ENCODE measurements around the gene CASP8AP2.
"Not testable (repeated sequence)": the region's sequence is repeated elsewhere in the genome, so short reads cannot be mapped to it uniquely, and the experiment has no call there.

CASP8AP2 gene

GRCh38 chr6:89819336-89820130 lies 10.1 kb upstream of the CASP8AP2 start, which contains the start of gene MDN1:
MDN1 (minus strand) TSS chr6:89819794; CDS start chr6:89819607, 187 bp downstream.
- peak within 1 kb of the TSS; percentile 84 for H3K27ac ChIP-seq (ENCODE audit: low read length)
- H3K9me2 ChIP-seq (replicated peaks; ENCODE audit: insufficient read depth, low read length) = no peaks in the 10 kb centered on the region
- peaks cover 10% of the 10 kb centered on the region for H3F3A ChIP-seq (ENCODE audit: insufficient read depth, low read length)
- H3K4me3 ChIP-seq (ENCODE audit: low read length) = peak within 1 kb of the TSS; percentile 77
- H2AFZ ChIP-seq (ENCODE audit: low read length) = peak within 1 kb of the TSS; percentile 49
- H3K9me3 ChIP-seq (replicated peaks; ENCODE audit: insufficient read depth, low read length) = no peaks in the 10 kb centered on the region
- peak within 1 kb of the TSS; percentile 71 for H3K4me2 ChIP-seq (ENCODE audit: low read depth, low read length)
- H3K36me3 ChIP-seq (replicated peaks; ENCODE audit: insufficient read depth, low read length) = no peaks in the 10 kb centered on the region
- peak within 1 kb of the TSS; percentile 78 for H3K9ac ChIP-seq (ENCODE audit: low read length)
- no peaks in the 10 kb centered on the region for H3K27me3 ChIP-seq (replicated peaks; ENCODE audit: insufficient read depth, low read length)
- TF ChIP-seq EZH2phosphoT487 (IDR thresholded peaks at IDR 0.05; ENCODE audit: low read length) (no peak), CTCF (IDR thresholded peaks at IDR 0.05; ENCODE audit: low read length) (0 out of 2 replicates have a peak, but pooled peaks have one; percentile 1)
- peaks cover 54% of the 10 kb centered on the region for H3K79me2 ChIP-seq (ENCODE audit: low read length)
- peak; percentile 95 for DNase-seq
- H3K4me1 ChIP-seq (ENCODE audit: low read length) = peaks cover 6% of the 10 kb centered on the region; the same call in 1 of the 2 replicates
- H4K20me1 ChIP-seq (ENCODE audit: insufficient read depth, low read length) = peaks cover 13% of the 10 kb centered on the region; the same call in 1 of the 2 replicates

- H3K4me1 ChIP-seq (ENCODE audit: low read length) = no peaks in the 10 kb centered on the region
- H3K4me3 ChIP-seq (ENCODE audit: low read length) = no peak overlapping the region
- H3K36me3 ChIP-seq (replicated peaks; ENCODE audit: insufficient read depth, low read length) = no peaks in the 10 kb centered on the region
- no peak for DNase-seq
- H3K9ac ChIP-seq (ENCODE audit: low read length) = no peak overlapping the region
- peaks cover 13% of the 10 kb centered on the region for H3K79me2 ChIP-seq (ENCODE audit: low read length)
- H3K27me3 ChIP-seq (replicated peaks; ENCODE audit: insufficient read depth, low read length) = no peaks in the 10 kb centered on the region
- H3K9me3 ChIP-seq (replicated peaks; ENCODE audit: insufficient read depth, low read length) = no peaks in the 10 kb centered on the region
- no peaks in the 10 kb centered on the region for H3K9me2 ChIP-seq (replicated peaks; ENCODE audit: insufficient read depth, low read length)
- TF ChIP-seq EZH2phosphoT487 (IDR thresholded peaks at IDR 0.05; ENCODE audit: low read length) (no peak), EZH2 (optimal IDR thresholded peaks at IDR 0.05; ENCODE audit: low read depth, low read length) (no peak), CTCF (IDR thresholded peaks at IDR 0.05; ENCODE audit: low read length) (no peak)
- H3K27ac ChIP-seq (ENCODE audit: low read length) = no peak overlapping the region
- no peak overlapping the region for H3K4me2 ChIP-seq (ENCODE audit: low read depth, low read length)
- no peak overlapping the region for H2AFZ ChIP-seq (ENCODE audit: low read length)
- peaks cover 7% of the 10 kb centered on the region for H3F3A ChIP-seq (ENCODE audit: insufficient read depth, low read length)
- no peaks in the 10 kb centered on the region for H4K20me1 ChIP-seq (ENCODE audit: insufficient read depth, low read length)
Observed at GRCh38 chr6:89826029-89826528, 3.6 kb upstream of the CASP8AP2 start.

GRCh38 chr6:89828475-89828987 lies 1.1 kb upstream of the CASP8AP2 start:
- not testable (repeated sequence) for H3F3A ChIP-seq (ENCODE audit: insufficient read depth, low read length); H3K9me2 ChIP-seq (replicated peaks; ENCODE audit: insufficient read depth, low read length); H3K36me3 ChIP-seq (replicated peaks; ENCODE audit: insufficient read depth, low read length); DNase-seq; H4K20me1 ChIP-seq (ENCODE audit: insufficient read depth, low read length); H3K27me3 ChIP-seq (replicated peaks; ENCODE audit: insufficient read depth, low read length); H3K4me1 ChIP-seq (ENCODE audit: low read length); H3K9me3 ChIP-seq (replicated peaks; ENCODE audit: insufficient read depth, low read length)
- Histone ChIP-seq H2AFZ (ENCODE audit: low read length) (peak overlapping the region; percentile 84), H3K27ac (ENCODE audit: low read length) (peak overlapping the region; percentile 75; the same call in 1 of the 2 replicates), H3K9ac (ENCODE audit: low read length) (peak overlapping the region; percentile 84), H3K4me3 (ENCODE audit: low read length) (peak overlapping the region; percentile 88), H3K79me2 (ENCODE audit: low read length) (peaks cover 29% of the 10 kb centered on the region), H3K4me2 (ENCODE audit: low read depth, low read length) (peak overlapping the region; percentile 69; the same call in 1 of the 2 replicates)
